ENCODE results near the gene GRK3.
A peak's percentile ranks its signal among the peaks of the same experiment; 100 is the strongest.

Gene GRK3

DNA sequence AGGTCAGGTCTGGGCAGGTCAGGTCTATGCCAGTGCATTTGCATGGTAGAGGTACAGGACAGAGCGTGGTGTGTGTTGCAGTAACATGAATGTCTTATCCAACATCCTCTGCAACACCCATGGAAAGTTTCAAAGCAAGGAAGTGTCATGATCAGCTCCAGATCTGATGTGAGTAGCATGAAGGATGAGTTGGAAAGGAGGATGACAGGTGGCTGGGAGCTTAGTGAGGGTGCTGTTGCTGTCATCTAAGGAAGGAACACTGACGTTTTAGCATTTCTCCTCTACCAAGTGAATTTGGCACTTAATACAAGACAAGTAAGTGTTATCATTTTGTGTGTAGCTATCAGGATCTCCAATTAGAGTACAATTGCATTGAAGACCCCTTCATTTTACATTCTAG lies 65.1 kb downstream of the GRK3 start:
- no peak for DNase-seq

- no peak for DNase-seq
These were observed 66.0 kb downstream of the GRK3 start for GRCh38 chr22:25630447-25630846.

DNA sequence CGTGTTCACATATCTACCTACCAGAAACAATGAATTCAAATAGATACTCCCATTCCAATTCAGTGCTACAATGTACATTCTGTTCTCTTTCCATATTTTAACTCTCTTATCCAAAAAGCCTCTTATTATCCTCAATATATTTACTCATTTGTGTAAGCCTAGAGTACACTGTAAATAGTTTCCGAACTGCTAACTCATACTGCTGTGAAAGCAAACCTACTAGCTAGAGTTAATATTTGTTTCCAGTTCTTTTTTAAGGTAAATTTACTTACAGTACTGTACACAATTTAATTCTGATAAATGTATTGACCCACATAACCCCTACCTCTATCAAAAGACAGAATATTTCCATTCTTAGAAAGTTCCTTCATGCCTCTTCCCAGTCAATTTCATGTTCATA lies 71.8 kb downstream of the GRK3 start:
- no peak for DNase-seq

DNA sequence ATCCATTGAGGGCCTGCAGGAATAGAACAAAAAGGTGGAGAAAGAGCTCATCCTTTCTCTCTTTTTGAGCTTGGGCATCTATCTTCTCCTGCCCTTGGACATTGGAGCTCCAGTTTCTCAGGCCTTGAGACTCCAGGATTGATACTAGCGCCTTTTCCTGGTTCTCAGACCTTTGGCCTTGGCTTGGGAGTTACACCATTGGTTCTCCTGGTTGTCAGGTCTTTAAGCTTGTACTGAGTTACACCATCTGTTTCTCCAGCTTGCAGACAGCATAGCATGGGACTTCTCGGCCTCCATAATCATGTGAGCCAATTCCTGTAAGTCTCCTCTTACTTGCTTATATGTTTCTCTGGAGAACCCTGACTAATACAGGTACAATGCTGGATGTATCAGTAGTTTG lies 72.6 kb downstream of the GRK3 start:
- DNase-seq, result no peak

DNA sequence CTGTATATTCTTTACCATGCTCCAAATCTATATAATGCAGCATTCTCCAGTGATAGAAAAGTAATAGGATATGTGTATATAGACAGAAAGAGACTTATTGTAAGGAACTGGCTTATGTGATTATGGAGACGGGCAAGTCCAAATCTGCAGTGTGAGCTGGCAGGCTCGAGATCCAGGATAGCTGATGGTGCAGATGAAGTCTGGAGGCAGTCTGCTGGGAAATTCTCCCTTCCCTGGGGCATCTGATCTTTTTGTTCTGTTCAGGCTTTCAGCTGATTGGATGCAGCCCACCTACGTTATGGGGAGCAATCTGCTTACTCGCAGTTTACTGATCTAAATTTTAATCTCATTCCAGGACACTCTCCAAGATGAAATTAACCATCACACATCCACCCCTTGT lies 73.2 kb downstream of the GRK3 start:
- no peak for DNase-seq

GRCh38 chr22:25638638-25639037 lies 74.2 kb downstream of the GRK3 start:
- DNase-seq, result no peak

- no peak for DNase-seq
These were observed 77.2 kb downstream of the GRK3 start for GRCh38 chr22:25641650-25642049.

- no peak for DNase-seq
These were observed 78.9 kb downstream of the GRK3 start for GRCh38 chr22:25643232-25644000.

GRCh38 chr22:25644122-25644521 lies 79.6 kb downstream of the GRK3 start:
- no peak for DNase-seq

- DNase-seq, result no peak
These were observed 80.8 kb downstream of the GRK3 start for GRCh38 chr22:25645266-25645665.

DNA sequence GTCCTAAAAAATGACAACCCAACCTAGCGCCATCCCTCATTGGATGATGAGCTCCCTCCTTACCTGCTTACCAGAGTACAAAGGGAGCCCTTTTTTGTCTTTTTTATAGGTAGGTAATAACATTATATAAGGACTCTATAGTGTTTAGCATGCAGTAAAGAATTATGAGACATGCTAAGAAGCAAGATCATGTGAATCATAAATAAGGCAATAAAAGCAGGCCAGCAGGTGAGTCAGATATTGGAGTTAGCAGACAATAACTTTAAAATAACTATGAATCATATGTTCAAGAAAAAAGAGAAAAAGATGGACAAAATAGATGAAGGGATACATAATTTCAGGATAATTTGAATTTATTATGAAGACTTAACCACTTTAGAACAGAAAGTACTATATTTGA lies 81.5 kb downstream of the GRK3 start:
- no peak for DNase-seq

GRCh38 chr22:25650833-25651232 lies 86.4 kb downstream of the GRK3 start:
- peak; percentile 79 for DNase-seq

DNA sequence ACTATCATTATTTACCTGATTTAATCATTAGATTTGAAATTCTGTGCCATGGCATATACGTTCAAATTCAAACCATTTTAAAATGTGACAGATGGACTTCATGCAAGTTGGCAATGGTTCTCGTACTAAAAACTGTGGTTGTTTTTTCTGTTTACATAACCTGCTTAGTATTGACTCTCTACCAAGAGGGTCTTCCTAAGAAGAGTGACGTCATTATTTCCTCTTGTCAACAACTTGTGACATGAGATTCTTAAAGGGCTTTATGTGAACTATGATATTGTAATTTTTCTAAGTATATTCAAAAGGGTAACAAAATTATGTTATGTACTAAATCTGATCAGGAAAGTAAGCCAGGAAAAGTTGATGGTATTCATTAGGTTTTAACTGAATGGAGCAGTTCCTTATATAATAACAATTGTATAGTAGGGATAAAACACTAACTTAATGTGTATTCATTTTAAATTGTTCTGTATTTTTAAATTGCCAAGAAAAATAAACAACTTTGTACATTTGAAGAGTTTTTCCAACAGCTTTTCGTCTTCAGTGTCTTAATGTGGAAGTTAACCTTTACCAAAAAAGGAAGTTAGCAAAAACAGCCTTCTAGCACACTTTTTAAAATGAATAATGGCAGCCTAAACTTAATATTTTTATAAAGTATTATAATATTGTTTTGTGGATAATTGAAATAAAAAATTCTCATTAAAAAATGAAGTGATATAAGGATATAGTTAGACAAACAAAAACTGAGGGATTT lies 87.0 kb downstream of the GRK3 start:
- DNase-seq, result peak; percentile 37

DNA sequence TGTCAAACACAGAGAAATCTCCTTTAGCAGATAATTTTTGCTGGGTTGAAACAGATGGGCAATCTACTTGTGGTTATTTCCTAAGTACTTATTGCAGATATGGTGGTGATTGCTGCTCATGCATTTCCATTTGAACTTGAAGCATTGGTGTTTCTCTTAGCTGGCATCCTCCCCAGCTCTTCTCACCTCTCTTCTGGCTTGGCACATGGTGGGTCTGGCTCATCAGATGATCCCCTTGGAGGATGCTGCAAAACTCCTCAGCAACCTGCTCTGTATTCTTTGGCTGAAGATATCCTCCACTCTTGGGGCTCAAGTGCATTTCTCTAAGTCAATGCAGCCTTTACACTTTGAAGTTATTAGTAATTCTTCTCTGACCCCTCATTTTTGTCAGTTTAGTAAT lies 90.2 kb downstream of the GRK3 start:
- peak; percentile 45 for DNase-seq

DNA sequence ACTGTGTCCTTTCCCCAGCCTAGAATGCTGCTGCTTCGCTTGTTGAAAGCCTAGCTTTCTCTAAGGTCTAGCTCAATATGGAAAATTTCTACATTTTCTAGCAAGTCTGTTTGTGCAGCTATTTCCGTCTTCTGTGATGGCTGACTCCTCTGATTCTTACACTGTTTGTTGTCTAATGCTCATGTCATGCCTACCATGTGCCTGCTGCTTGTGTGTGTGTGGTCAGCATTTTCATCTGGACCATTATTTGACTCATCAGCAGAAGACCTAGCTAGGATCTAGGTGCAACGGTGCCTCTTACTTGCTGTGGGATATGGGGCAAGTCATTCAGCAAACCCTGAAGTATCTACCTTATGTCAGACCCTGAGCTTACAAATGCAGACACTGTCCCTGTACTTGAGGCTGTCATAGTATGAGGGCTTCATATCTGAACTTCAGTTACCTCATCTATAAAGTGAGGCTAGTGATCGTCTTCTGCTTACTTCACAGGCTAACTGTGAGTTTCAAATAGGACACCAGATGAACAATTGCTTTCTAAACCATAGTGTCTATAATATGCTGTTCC lies 91.0 kb downstream of the GRK3 start:
- DNase-seq, result no peak

DNA sequence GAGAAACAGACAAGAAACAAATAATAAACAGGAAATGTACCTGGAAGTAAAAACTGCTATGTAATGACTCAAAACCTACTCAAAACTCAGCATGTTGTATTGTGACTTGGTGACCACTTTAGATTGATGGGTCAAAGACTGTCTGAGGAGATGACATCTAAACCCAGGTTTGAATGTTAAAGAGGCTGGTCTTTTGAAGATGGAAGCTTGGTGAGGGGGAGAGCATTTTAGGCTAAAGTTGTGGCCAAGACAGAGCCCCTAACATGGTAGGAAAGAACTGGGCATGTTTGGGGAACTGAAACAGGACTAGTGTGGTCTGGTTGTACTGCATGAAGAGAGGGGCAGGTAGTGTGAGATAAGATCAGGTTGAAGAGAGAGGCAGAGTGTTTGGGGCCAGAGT lies 92.2 kb downstream of the GRK3 start:
- no peak for DNase-seq

- no peak for DNase-seq
These were observed 94.2 kb downstream of the GRK3 start for GRCh38 chr22:25658633-25659032.

GRCh38 chr22:25659413-25659812 lies 94.9 kb downstream of the GRK3 start:
- DNase-seq, result no peak

GRCh38 chr22:25660336-25660735 lies 95.9 kb downstream of the GRK3 start:
- DNase-seq, result no peak

GRCh38 chr22:25661073-25661472 lies 96.6 kb downstream of the GRK3 start:
- DNase-seq, result no peak

DNA sequence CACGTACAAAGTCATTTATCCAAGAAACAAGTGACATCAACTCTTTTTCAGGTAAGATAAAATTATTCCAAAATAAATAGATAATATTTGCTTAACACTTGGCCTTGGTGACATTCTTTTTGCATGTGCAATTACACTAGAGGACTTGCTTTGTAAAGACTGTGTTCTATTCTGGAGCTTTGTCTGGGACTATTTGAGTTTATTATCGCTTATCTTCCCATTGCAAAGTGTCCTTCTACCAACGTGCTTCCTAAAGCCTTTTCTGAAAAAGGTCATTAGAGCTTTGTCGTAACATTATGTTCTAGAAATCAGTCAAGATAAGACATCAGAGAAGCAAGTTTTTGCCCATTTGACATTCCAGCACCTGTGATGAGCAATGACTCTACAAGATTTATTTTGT lies 99.2 kb downstream of the GRK3 start:
- no peak for DNase-seq

DNA sequence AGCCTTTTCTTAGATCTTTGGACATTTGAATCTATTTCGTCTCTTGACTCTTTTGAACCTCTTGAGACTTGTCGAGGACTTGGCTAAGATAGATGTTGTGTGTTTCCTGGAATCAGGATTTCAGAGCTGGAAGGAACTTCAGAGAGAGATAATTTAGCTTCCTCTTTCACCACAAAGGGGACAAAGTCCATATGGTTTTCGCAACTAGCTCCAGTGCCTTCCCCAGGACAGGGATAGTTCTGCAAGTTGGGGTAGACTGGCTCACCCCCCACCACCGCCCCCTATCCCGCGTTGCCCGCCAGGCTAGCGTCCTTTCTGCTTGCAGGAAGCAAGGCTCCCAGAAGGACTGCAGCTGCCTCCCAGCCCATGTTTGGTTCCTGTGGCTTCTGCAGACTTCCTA lies 101.8 kb downstream of the GRK3 start:
- peak; percentile 42 for DNase-seq

GRCh38 chr22:25668437-25668836 lies 104.0 kb downstream of the GRK3 start:
- no peak for DNase-seq
